HK-2 (cell line): Measurements from ENCODE around the gene USP54.
"Not testable (repeated sequence)": the region's sequence is repeated elsewhere in the genome, so short reads cannot be mapped to it uniquely, and the experiment has no call there.

Experiments used
- DNase-seq: peaks from one replicate; pipeline ENCODE4 v3.0.0-alpha.2; 2018; ENCODE audit not compliant: unreplicated experiment

USP54 gene

GRCh38 chr10:73591935-73592699 lies 975 bp upstream of the USP54 start:
- DNase-seq, result peak; percentile 46

GRCh38 chr10:73589563-73590126 lies 1.5 kb downstream of the USP54 start:
- DNase-seq, result no peak

- DNase-seq, result no peak
Measured at GRCh38 chr10:73588656-73589055, 2.5 kb downstream of the USP54 start.

- DNase-seq, result no peak
Measured at GRCh38 chr10:73586583-73586984, 4.6 kb downstream of the USP54 start.

GRCh38 chr10:73585327-73585726 lies 5.8 kb downstream of the USP54 start:
- DNase-seq, result no peak

GRCh38 chr10:73584737-73585136 lies 6.4 kb downstream of the USP54 start:
- DNase-seq, result no peak

- no peak for DNase-seq
Measured at GRCh38 chr10:73581918-73582317, 9.2 kb downstream of the USP54 start.

- not testable (repeated sequence) for DNase-seq
Measured at GRCh38 chr10:73578927-73579326, 12.2 kb downstream of the USP54 start.

GRCh38 chr10:73577788-73578187 lies 13.4 kb downstream of the USP54 start:
- DNase-seq, result no peak

- DNase-seq, result no peak
Measured at GRCh38 chr10:73576890-73577591, 14.1 kb downstream of the USP54 start.

GRCh38 chr10:73576178-73576889 lies 14.8 kb downstream of the USP54 start:
- DNase-seq, result no peak

- DNase-seq, result not testable (repeated sequence)
Measured at GRCh38 chr10:73567025-73567424, 24.1 kb downstream of the USP54 start.

GRCh38 chr10:73561192-73561591 lies 29.9 kb downstream of the USP54 start:
- DNase-seq, result no peak

GRCh38 chr10:73559590-73559989 lies 31.6 kb downstream of the USP54 start:
- DNase-seq, result no peak

- no peak for DNase-seq
Measured at GRCh38 chr10:73556855-73557254, 34.3 kb downstream of the USP54 start.

GRCh38 chr10:73554721-73555120 lies 36.4 kb downstream of the USP54 start:
- no peak for DNase-seq

- no peak for DNase-seq
Measured at GRCh38 chr10:73553761-73554160, 37.4 kb downstream of the USP54 start.

GRCh38 chr10:73552819-73553715 lies 38.1 kb downstream of the USP54 start:
- DNase-seq, result no peak

- no peak for DNase-seq
Measured at GRCh38 chr10:73551515-73551914, 39.6 kb downstream of the USP54 start.

GRCh38 chr10:73545357-73545756 lies 45.8 kb downstream of the USP54 start:
- DNase-seq, result no peak

GRCh38 chr10:73537709-73538108 lies 53.4 kb downstream of the USP54 start:
- DNase-seq, result no peak
